ENCODE results near the gene NKD2.

The NKD2 gene

GRCh38 chr5:1034986-1035385 is 26.4 kb downstream of the NKD2 start:
- H3K4me2 ChIP-seq (ENCODE audit: low read length): no peak overlapping the region
- H3K9me2 ChIP-seq (ENCODE audit: low read depth, low read length): no peaks in the 10 kb centered on the region
- TF ChIP-seq CTCF (IDR thresholded peaks at IDR 0.05; ENCODE audit: low read length) (no peak), EZH2 (IDR thresholded peaks at IDR 0.05; ENCODE audit: borderline replicate concordance, low read length) (no peak)
- no peak overlapping the region for H3K4me3 ChIP-seq (ENCODE audit: low read depth, low read length, poor library complexity, severe bottlenecking)
- no peaks in the 10 kb centered on the region for H3K9me3 ChIP-seq (ENCODE audit: low read length)
- no peaks in the 10 kb centered on the region for H3K79me2 ChIP-seq (ENCODE audit: insufficient read depth, low read length)
- H3K27ac ChIP-seq (ENCODE audit: low read depth, low read length, poor library complexity, severe bottlenecking): no peak overlapping the region
- H4K20me1 ChIP-seq (ENCODE audit: insufficient read depth, low read length): no peaks in the 10 kb centered on the region
- no peak overlapping the region for H2AFZ ChIP-seq (ENCODE audit: low read length)
- no peak overlapping the region for H3K9ac ChIP-seq (ENCODE audit: low read length)
- no peaks in the 10 kb centered on the region for H3K4me1 ChIP-seq (ENCODE audit: insufficient read depth, low read length, severe bottlenecking)
- no peaks in the 10 kb centered on the region for H3F3A ChIP-seq (ENCODE audit: insufficient read depth, low read length)
- 0 out of 2 replicates have a peak, but pooled peaks cover under 1% of the 10 kb centered on the region for H3K27me3 ChIP-seq (ENCODE audit: insufficient read depth, low read length)
- no peaks in the 10 kb centered on the region for H3K36me3 ChIP-seq (ENCODE audit: insufficient read depth, low read length)

GRCh38 chr5:1035421-1036405 is 27.1 kb downstream of the NKD2 start:
- H3K79me2 ChIP-seq (ENCODE audit: insufficient read depth, low read length): no peaks in the 10 kb centered on the region
- TF ChIP-seq CTCF (IDR thresholded peaks at IDR 0.05; ENCODE audit: low read length): no peak
- TF ChIP-seq EZH2 (IDR thresholded peaks at IDR 0.05; ENCODE audit: borderline replicate concordance, low read length): no peak
- H3K4me3 ChIP-seq (ENCODE audit: low read depth, low read length, poor library complexity, severe bottlenecking): no peak overlapping the region
- no peak overlapping the region for H3K9ac ChIP-seq (ENCODE audit: low read length)
- H3K36me3 ChIP-seq (ENCODE audit: insufficient read depth, low read length): no peaks in the 10 kb centered on the region
- no peaks in the 10 kb centered on the region for H4K20me1 ChIP-seq (ENCODE audit: insufficient read depth, low read length)
- no peak overlapping the region for H3K27ac ChIP-seq (ENCODE audit: low read depth, low read length, poor library complexity, severe bottlenecking)
- no peak overlapping the region for H2AFZ ChIP-seq (ENCODE audit: low read length)
- no peaks in the 10 kb centered on the region for H3K9me2 ChIP-seq (ENCODE audit: low read depth, low read length)
- H3K4me1 ChIP-seq (ENCODE audit: insufficient read depth, low read length, severe bottlenecking): no peaks in the 10 kb centered on the region
- H3K4me2 ChIP-seq (ENCODE audit: low read length): no peak overlapping the region
- H3F3A ChIP-seq (ENCODE audit: insufficient read depth, low read length): no peaks in the 10 kb centered on the region
- H3K27me3 ChIP-seq (ENCODE audit: insufficient read depth, low read length): peaks cover 3% of the 10 kb centered on the region; the same call in 1 of the 2 replicates
- no peaks in the 10 kb centered on the region for H3K9me3 ChIP-seq (ENCODE audit: low read length)

GRCh38 chr5:1036504-1037122 is 28.0 kb downstream of the NKD2 start:
- Histone ChIP-seq H3K36me3 (ENCODE audit: insufficient read depth, low read length) (no peaks in the 10 kb centered on the region), H3K4me3 (ENCODE audit: low read depth, low read length, poor library complexity, severe bottlenecking) (no peak overlapping the region), H4K20me1 (ENCODE audit: insufficient read depth, low read length) (no peaks in the 10 kb centered on the region), H3K27ac (ENCODE audit: low read depth, low read length, poor library complexity, severe bottlenecking) (no peak overlapping the region), H3K4me2 (ENCODE audit: low read length) (no peak overlapping the region), H3K4me1 (ENCODE audit: insufficient read depth, low read length, severe bottlenecking) (no peaks in the 10 kb centered on the region), H3K9me3 (ENCODE audit: low read length) (no peaks in the 10 kb centered on the region), H2AFZ (ENCODE audit: low read length) (no peak overlapping the region), H3K27me3 (ENCODE audit: insufficient read depth, low read length) (peaks cover 4% of the 10 kb centered on the region; the same call in 1 of the 2 replicates), H3K79me2 (ENCODE audit: insufficient read depth, low read length) (no peaks in the 10 kb centered on the region), H3K9ac (ENCODE audit: low read length) (no peak overlapping the region), H3F3A (ENCODE audit: insufficient read depth, low read length) (no peaks in the 10 kb centered on the region), H3K9me2 (ENCODE audit: low read depth, low read length) (no peaks in the 10 kb centered on the region)
- no peak for TF ChIP-seq CTCF (IDR thresholded peaks at IDR 0.05; ENCODE audit: low read length)
- no peak for TF ChIP-seq EZH2 (IDR thresholded peaks at IDR 0.05; ENCODE audit: borderline replicate concordance, low read length)

Measured in OCI-LY1 (cell line).